ENCODE results near the gene PAXIP1.
"Not testable (repeated sequence)": the region's sequence is repeated elsewhere in the genome, so short reads cannot be mapped to it uniquely, and the experiment has no call there.

The PAXIP1 gene

DNA sequence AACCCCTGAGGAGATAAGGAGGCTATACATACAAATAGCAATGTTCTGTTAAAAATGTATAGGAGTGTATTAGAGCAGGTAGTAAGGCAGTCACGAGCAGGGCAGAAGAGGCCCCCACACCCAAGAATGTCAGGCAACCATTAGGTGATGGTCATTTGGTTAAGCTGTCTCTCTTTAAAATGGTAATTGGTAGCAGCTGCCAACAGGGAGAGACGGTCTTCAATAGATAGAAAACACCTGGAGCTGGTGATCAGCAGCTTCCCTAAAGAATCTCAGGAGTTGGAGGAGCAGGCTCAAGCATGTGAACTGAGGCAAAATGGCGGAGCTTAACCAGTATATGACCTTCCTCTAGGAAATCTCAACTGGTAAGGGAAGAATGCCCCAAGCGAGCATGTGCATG is 40.8 kb upstream of the PAXIP1 start (continued):
- TF ChIP-seq, protein P1, sequence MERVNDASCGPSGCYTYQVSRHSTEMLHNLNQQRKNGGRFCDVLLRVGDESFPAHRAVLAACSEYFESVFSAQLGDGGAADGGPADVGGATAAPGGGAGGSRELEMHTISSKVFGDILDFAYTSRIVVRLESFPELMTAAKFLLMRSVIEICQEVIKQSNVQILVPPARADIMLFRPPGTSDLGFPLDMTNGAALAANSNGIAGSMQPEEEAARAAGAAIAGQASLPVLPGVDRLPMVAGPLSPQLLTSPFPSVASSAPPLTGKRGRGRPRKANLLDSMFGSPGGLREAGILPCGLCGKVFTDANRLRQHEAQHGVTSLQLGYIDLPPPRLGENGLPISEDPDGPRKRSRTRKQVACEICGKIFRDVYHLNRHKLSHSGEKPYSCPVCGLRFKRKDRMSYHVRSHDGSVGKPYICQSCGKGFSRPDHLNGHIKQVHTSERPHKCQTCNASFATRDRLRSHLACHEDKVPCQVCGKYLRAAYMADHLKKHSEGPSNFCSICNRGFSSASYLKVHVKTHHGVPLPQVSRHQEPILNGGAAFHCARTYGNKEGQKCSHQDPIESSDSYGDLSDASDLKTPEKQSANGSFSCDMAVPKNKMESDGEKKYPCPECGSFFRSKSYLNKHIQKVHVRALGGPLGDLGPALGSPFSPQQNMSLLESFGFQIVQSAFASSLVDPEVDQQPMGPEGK (tag by site-specific recombination; IDR thresholded peaks at IDR 0.05), result no peak
- no peak for TF ChIP-seq TRIM28 (IDR thresholded peaks at IDR 0.05; ENCODE audit: borderline replicate concordance, low read length)
- no peak for TF ChIP-seq ZBTB11 (tag by site-specific recombination; conservative IDR thresholded peaks at IDR 0.05; ENCODE audit: low read depth)
- no peak for TF ChIP-seq ZNF521 (tag by site-specific recombination; IDR thresholded peaks at IDR 0.05)
- no peak for TF ChIP-seq AEBP2 (tag by site-specific recombination; IDR thresholded peaks at IDR 0.05; ENCODE audit: borderline replicate concordance)
- no peak for TF ChIP-seq ZNF555 (tag by site-specific recombination; conservative IDR thresholded peaks at IDR 0.05)
- no peak for TF ChIP-seq GLIS1 (tag by site-specific recombination; IDR thresholded peaks at IDR 0.05)
- TF ChIP-seq ZNF37A (tag by site-specific recombination; IDR thresholded peaks at IDR 0.05), result no peak
- TF ChIP-seq, protein P2, sequence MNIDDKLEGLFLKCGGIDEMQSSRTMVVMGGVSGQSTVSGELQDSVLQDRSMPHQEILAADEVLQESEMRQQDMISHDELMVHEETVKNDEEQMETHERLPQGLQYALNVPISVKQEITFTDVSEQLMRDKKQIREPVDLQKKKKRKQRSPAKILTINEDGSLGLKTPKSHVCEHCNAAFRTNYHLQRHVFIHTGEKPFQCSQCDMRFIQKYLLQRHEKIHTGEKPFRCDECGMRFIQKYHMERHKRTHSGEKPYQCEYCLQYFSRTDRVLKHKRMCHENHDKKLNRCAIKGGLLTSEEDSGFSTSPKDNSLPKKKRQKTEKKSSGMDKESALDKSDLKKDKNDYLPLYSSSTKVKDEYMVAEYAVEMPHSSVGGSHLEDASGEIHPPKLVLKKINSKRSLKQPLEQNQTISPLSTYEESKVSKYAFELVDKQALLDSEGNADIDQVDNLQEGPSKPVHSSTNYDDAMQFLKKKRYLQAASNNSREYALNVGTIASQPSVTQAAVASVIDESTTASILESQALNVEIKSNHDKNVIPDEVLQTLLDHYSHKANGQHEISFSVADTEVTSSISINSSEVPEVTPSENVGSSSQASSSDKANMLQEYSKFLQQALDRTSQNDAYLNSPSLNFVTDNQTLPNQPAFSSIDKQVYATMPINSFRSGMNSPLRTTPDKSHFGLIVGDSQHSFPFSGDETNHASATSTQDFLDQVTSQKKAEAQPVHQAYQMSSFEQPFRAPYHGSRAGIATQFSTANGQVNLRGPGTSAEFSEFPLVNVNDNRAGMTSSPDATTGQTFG (tag by site-specific recombination; IDR thresholded peaks at IDR 0.05; ENCODE audit: borderline replicate concordance), result no peak

- peak; percentile 73 for TF ChIP-seq PRDM1 (tag by site-specific recombination; IDR thresholded peaks at IDR 0.05)
- no peak for TF ChIP-seq ZNF544 (tag by site-specific recombination; IDR thresholded peaks at IDR 0.05)
- no peaks in the 10 kb centered on the region for H3K9me3 ChIP-seq (ENCODE audit: control insufficient read depth, insufficient read depth, low read depth, low read length)
- ChIA-PET CTCF (interaction anchor here (0.6 kb wide), 1 partner anchor 90 kb away, joined by 3 read pairs; no protein-coding TSS in a partner anchor), POLR2A (no interaction called here)
- no peak overlapping the region for H3K27ac ChIP-seq (ENCODE audit: extremely low read depth, low read depth, low read length)
- no peaks in the 10 kb centered on the region for H3K36me3 ChIP-seq (ENCODE audit: control insufficient read depth in 2 of 2, insufficient read depth in 1 of 2, low read length in 2 of 2)
- no peaks in the 10 kb centered on the region for H3K4me1 ChIP-seq (ENCODE audit: control insufficient read depth, insufficient read depth, low read length)
- no peak overlapping the region for H3K4me3 ChIP-seq (ENCODE audit: low read depth, low read length)
These were observed 35.4 kb upstream of the PAXIP1 start for GRCh38 chr7:155038335-155038734.

- H3K9me3 ChIP-seq (ENCODE audit: control insufficient read depth, insufficient read depth, low read depth, low read length); POLR2A ChIA-PET: not testable (repeated sequence)
These were observed 31.6 kb upstream of the PAXIP1 start for GRCh38 chr7:155034495-155034894.

More at GRCh38 chr7:155034495-155034894, 31.6 kb upstream of the PAXIP1 start:
- H3K4me3 ChIP-seq (ENCODE audit: low read depth, low read length); H3K36me3 ChIP-seq (ENCODE audit: control insufficient read depth in 2 of 2, insufficient read depth in 1 of 2, low read length in 2 of 2); CTCF ChIA-PET; H3K27ac ChIP-seq (ENCODE audit: extremely low read depth, low read depth, low read length); H3K4me1 ChIP-seq (ENCODE audit: control insufficient read depth, insufficient read depth, low read length): not testable (repeated sequence)
